ENCODE measurements around the gene SGCA. TPM values are rescaled to one million over a fixed set of nuclear protein-coding genes. Genes with fewer than 3 reads are reported as not detected.

Gene SGCA
- total and polyA plus RNA-seq, 12 donors: 0.28 to 5.5 (median 1.6) TPM; not detected in 4

GRCh38 chr17:50148226-50149090, 17.3 kb upstream of the SGCA start:
- WGBS, 4 donors: 1 to 2% (median 2%) methylated on average over 8 to 25 of the region's 25 CpGs
- DNase-seq: peak in 4 of 7 donors; percentile 53 to 65 (median 63)
- H3K27me3 ChIP-seq: no peaks in the 10 kb centered on the region

DNA sequence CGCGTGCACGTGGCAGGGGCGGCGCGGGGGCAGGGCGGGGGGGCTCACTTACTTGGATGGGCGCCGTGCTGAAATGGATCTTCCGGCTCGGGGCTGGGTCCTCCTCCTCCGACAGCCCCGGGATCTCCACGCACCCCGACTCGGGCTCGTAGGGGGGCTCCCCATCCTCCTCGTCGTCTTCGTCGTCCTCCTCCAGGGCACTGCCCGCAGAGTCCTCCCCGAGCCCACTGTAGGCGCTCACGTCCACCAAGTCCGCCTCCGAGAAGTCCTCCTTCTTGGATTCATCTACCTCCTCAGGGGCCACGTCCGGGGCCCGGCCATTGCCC, 16.8 kb upstream of the SGCA start:
- DNase-seq: peak in 1 of 7 donors; percentile 46
- 0 to 1% (median 0%) methylated on average over 13 to 30 of the region's 30 CpGs for WGBS, 4 donors
- peak overlapping the region in 4 of 5 donors; percentile 84 to 94 (median 91) for H3K27ac ChIP-seq
- peak overlapping the region in 3 of 4 donors; percentile 39 to 92 (median 60) for H3K4me3 ChIP-seq
- no peaks in the 10 kb centered on the region for H3K27me3 ChIP-seq
- TF ChIP-seq CTCF (IDR thresholded peaks at IDR 0.05) (no peak), POLR2A (IDR thresholded peaks at IDR 0.05) (no peak)
- peaks cover 0 to 13% of the 10 kb centered on the region in 2 donors for H3K36me3 ChIP-seq (replicated peaks in 1 of 2)
- H3K4me1 ChIP-seq (replicated peaks in 1 of 2): peaks cover 66 to 77% of the 10 kb centered on the region in 2 donors
- intact Hi-C loops (cut with DNase I): loop anchor here in 1 of 2 donors (5.0 kb wide), 1 partner anchor 52 kb away; the partner anchor contains the start of gene PDK2
- H3K9me3 ChIP-seq (replicated peaks in 1 of 3): no peaks in the 10 kb centered on the region

More at GRCh38 chr17:50148226-50149090, 17.3 kb upstream of the SGCA start:
- peak overlapping the region in 3 of 4 donors; percentile 19 to 92 (median 60) for H3K4me3 ChIP-seq
- peaks cover 0 to 19% of the 10 kb centered on the region in 2 donors for H3K36me3 ChIP-seq (replicated peaks in 1 of 2)
- H3K4me1 ChIP-seq (replicated peaks in 1 of 2): peaks cover 60 to 71% of the 10 kb centered on the region in 2 donors
- intact Hi-C loops (cut with DNase I): loop anchor here in 1 of 2 donors (5.0 kb wide), 1 partner anchor 51 kb away; the partner anchor contains the start of gene PDK2
- no peaks in the 10 kb centered on the region for H3K9me3 ChIP-seq (replicated peaks in 1 of 3)
- TF ChIP-seq POLR2A (IDR thresholded peaks at IDR 0.05) (no peak), CTCF (IDR thresholded peaks at IDR 0.05) (peak in 2 of 6 experiments; percentile 16 to 18)
- peak overlapping the region; percentile 23 to 94 (median 89) for H3K27ac ChIP-seq

- intact Hi-C loops (cut with DNase I): loop anchor here in 1 of 2 donors (5.0 kb wide), 1 partner anchor 52 kb away; the partner anchor contains the start of gene PDK2
- TF ChIP-seq CTCF (IDR thresholded peaks at IDR 0.05): peak in 2 of 6 experiments; percentile 13 to 46
- peak in 1 of 2 donors; percentile 64 for TF ChIP-seq POLR2A (IDR thresholded peaks at IDR 0.05)
- Histone ChIP-seq H3K27me3 (no peaks in the 10 kb centered on the region), H3K27ac (peak overlapping the region; percentile 22 to 94 (median 89)), H3K4me1 (replicated peaks in 1 of 2) (peaks cover 73 to 80% of the 10 kb centered on the region in 2 donors), H3K36me3 (replicated peaks in 1 of 2) (peaks cover 0 to 6% of the 10 kb centered on the region in 2 donors), H3K4me3 (peak overlapping the region; percentile 23 to 92 (median 64)), H3K9me3 (replicated peaks in 1 of 3) (no peaks in the 10 kb centered on the region)
- WGBS, 4 donors: 0 to 4% (median 1%) methylated on average over 18 to 123 of the region's 123 CpGs
- DNase-seq: peak in 5 of 7 donors; percentile 53 to 78 (median 70)
Observed at GRCh38 chr17:50149417-50150353, 16.1 kb upstream of the SGCA start.
